Germinal center (tissue), 1 donor: Measurements from ENCODE around the gene TAX1BP3.

Experiments used
- DNase-seq: peaks from one replicate; pipeline ENCODE4 v3.0.0; 2012; ENCODE audit warnings: mixed read lengths, low spot score

TAX1BP3 gene

GRCh38 chr17:3688027-3688553 is 19.7 kb upstream of the TAX1BP3 start:
- DNase-seq, result peak; percentile 60

- no peak for DNase-seq
Observed at GRCh38 chr17:3685174-3685573, 16.8 kb upstream of the TAX1BP3 start.

- peak; percentile 75 for DNase-seq
Observed at GRCh38 chr17:3683054-3683511, 14.7 kb upstream of the TAX1BP3 start.

GRCh38 chr17:3682033-3682432 is 13.7 kb upstream of the TAX1BP3 start:
- DNase-seq, result no peak

GRCh38 chr17:3681565-3681964 is 13.2 kb upstream of the TAX1BP3 start:
- no peak for DNase-seq

GRCh38 chr17:3681057-3681456 is 12.7 kb upstream of the TAX1BP3 start:
- DNase-seq, result no peak

GRCh38 chr17:3679531-3680126 is 11.3 kb upstream of the TAX1BP3 start:
- DNase-seq, result no peak

- no peak for DNase-seq
Observed at GRCh38 chr17:3678821-3679530, 10.6 kb upstream of the TAX1BP3 start.

- no peak for DNase-seq
Observed at GRCh38 chr17:3678095-3678820, 9.9 kb upstream of the TAX1BP3 start.

- DNase-seq, result no peak
Observed at GRCh38 chr17:3675886-3676285, 7.5 kb upstream of the TAX1BP3 start.

GRCh38 chr17:3672571-3672970 is 4.2 kb upstream of the TAX1BP3 start:
- no peak for DNase-seq

- no peak for DNase-seq
Observed at GRCh38 chr17:3669548-3669947, 1.2 kb upstream of the TAX1BP3 start.

- DNase-seq, result no peak
Observed at GRCh38 chr17:3669085-3669347, 638 bp upstream of the TAX1BP3 start.

- peak; percentile 29 for DNase-seq
Observed at GRCh38 chr17:3667366-3668278, 756 bp downstream of the TAX1BP3 start.

- DNase-seq, result no peak
Observed at GRCh38 chr17:3666516-3666915, 1.9 kb downstream of the TAX1BP3 start.

GRCh38 chr17:3665834-3666233 is 2.5 kb downstream of the TAX1BP3 start:
- no peak for DNase-seq

GRCh38 chr17:3663102-3664011 is 5.0 kb downstream of the TAX1BP3 start:
- no peak for DNase-seq

- no peak for DNase-seq
Observed at GRCh38 chr17:3660311-3660891, 8.0 kb downstream of the TAX1BP3 start.

GRCh38 chr17:3659541-3660111 is 8.8 kb downstream of the TAX1BP3 start:
- no peak for DNase-seq

GRCh38 chr17:3658784-3659449 is 9.5 kb downstream of the TAX1BP3 start:
- DNase-seq, result no peak
